ENCODE measurements around the gene WASL.

Gene WASL

GRCh38 chr7:123715799-123716198 is 33.0 kb downstream of the WASL start:
- intact Hi-C loops (cut with DNase I; ENCODE audit: low total_unique reads), result no loop called here
- Histone ChIP-seq H3K36me3 (no peaks in the 10 kb centered on the region), H3K4me1 (peaks cover 0 to 60% (median 16%) of the 10 kb centered on the region in 4 donors), H3K27me3 (no peaks in the 10 kb centered on the region), H3K27ac (no peak overlapping the region), H3K9me3 (no peaks in the 10 kb centered on the region), H3K4me3 (no peak overlapping the region)
- no peak for TF ChIP-seq CTCF (IDR thresholded peaks at IDR 0.05)
- DNase-seq, result no peak

GRCh38 chr7:123715198-123715597 is 33.6 kb downstream of the WASL start:
- no peak for TF ChIP-seq CTCF (IDR thresholded peaks at IDR 0.05)
- H3K4me1 ChIP-seq, result peaks cover 0 to 59% (median 16%) of the 10 kb centered on the region in 4 donors
- no peaks in the 10 kb centered on the region for H3K9me3 ChIP-seq
- DNase-seq, result no peak
- no peaks in the 10 kb centered on the region for H3K36me3 ChIP-seq
- H3K4me3 ChIP-seq, result no peak overlapping the region
- intact Hi-C loops (cut with DNase I; ENCODE audit: low total_unique reads), result no loop called here
- no peaks in the 10 kb centered on the region for H3K27me3 ChIP-seq
- no peak overlapping the region for H3K27ac ChIP-seq

- intact Hi-C loops (cut with DNase I; ENCODE audit: low total_unique reads), result no loop called here
- no peaks in the 10 kb centered on the region for H3K9me3 ChIP-seq
- H3K27me3 ChIP-seq, result no peaks in the 10 kb centered on the region
- H3K27ac ChIP-seq, result no peak overlapping the region
- no peak for DNase-seq
- no peak for TF ChIP-seq CTCF (IDR thresholded peaks at IDR 0.05)
- no peaks in the 10 kb centered on the region for H3K36me3 ChIP-seq
- H3K4me3 ChIP-seq, result no peak overlapping the region
- peaks cover 0 to 59% (median 14%) of the 10 kb centered on the region in 4 donors for H3K4me1 ChIP-seq
These were observed 34.3 kb downstream of the WASL start for GRCh38 chr7:123714296-123715080.

GRCh38 chr7:123712619-123713018 is 36.2 kb downstream of the WASL start:
- Histone ChIP-seq H3K27me3 (no peaks in the 10 kb centered on the region), H3K4me3 (no peak overlapping the region), H3K9me3 (no peaks in the 10 kb centered on the region), H3K4me1 (peaks cover 0 to 50% (median 8%) of the 10 kb centered on the region in 4 donors), H3K27ac (no peak overlapping the region), H3K36me3 (peaks cover 3 to 12% (median 11%) of the 10 kb centered on the region in 3 donors)
- no peak for TF ChIP-seq CTCF (IDR thresholded peaks at IDR 0.05)
- no peak for DNase-seq
- intact Hi-C loops (cut with DNase I; ENCODE audit: low total_unique reads), result no loop called here

- Histone ChIP-seq H3K9me3 (no peaks in the 10 kb centered on the region), H3K27me3 (no peaks in the 10 kb centered on the region), H3K4me3 (no peak overlapping the region), H3K36me3 (peaks cover 11 to 20% (median 15%) of the 10 kb centered on the region in 3 donors), H3K4me1 (peaks cover 0 to 50% (median 8%) of the 10 kb centered on the region in 4 donors), H3K27ac (no peak overlapping the region)
- TF ChIP-seq CTCF (IDR thresholded peaks at IDR 0.05), result no peak
- DNase-seq, result no peak
- intact Hi-C loops (cut with DNase I; ENCODE audit: low total_unique reads), result no loop called here
These were observed 36.9 kb downstream of the WASL start for GRCh38 chr7:123711832-123712293.

Data from tibial artery (tissue), 4 donors.